HepG2 (cell line): ENCODE results near the gene MIF4GD. TPM values are rescaled to one million over a fixed set of nuclear protein-coding genes. Genes with fewer than 3 reads are reported as not detected.
A peak's percentile ranks its signal among the peaks of the same experiment; 100 is the strongest.

Experiments used
- AGO1 ChIP-seq: fragments of 200-400 bp; formaldehyde crosslinking; IDR thresholded peaks from 2 replicates; pipeline ENCODE4 v1.6.1; 2017; ENCODE audit warnings: mild to moderate bottlenecking, low read depth, low read length, moderate library complexity; ENCODE audit not compliant: poor library complexity, severe bottlenecking
- FOXC1 ChIP-seq: sonication (generic); formaldehyde crosslinking; IDR thresholded peaks from 2 replicates; pipeline ENCODE4 v1.8.0; 2022; ENCODE audit warnings: mild to moderate bottlenecking, missing genetic modification reagents, borderline replicate concordance
- GFI1 ChIP-seq: sonication (generic); formaldehyde crosslinking; IDR thresholded peaks from 2 replicates; pipeline ENCODE4 v1.5.0; 2020; ENCODE audit warnings: missing genetic modification reagents, mild to moderate bottlenecking, borderline replicate concordance
- HDAC2 ChIP-seq: sonication (generic); formaldehyde crosslinking; IDR thresholded peaks from 2 replicates; pipeline ENCODE4 v1.4.0; 2020; ENCODE audit warnings: missing genetic modification reagents
- HOXA9 ChIP-seq: sonication (generic); formaldehyde crosslinking; IDR thresholded peaks from 2 replicates; pipeline ENCODE4 v1.8.1; 2022; ENCODE audit warnings: missing genetic modification reagents, mild to moderate bottlenecking, moderate library complexity, borderline replicate concordance
- KLF11 ChIP-seq: IDR thresholded peaks from 2 replicates; pipeline ENCODE4 v1.6.1; 2016; ENCODE audit warnings: missing compliant biosample characterization
- KLF16 ChIP-seq, 2 experiments: sonication (generic) in 1 of 2; formaldehyde crosslinking in 1 of 2; IDR thresholded peaks; 2 replicates each; pipeline versions ENCODE4 v1.6.1 to v1.8.0; 2016 to 2023; ENCODE audit warnings: missing genetic modification reagents in 2 of 2, missing compliant biosample characterization in 1 of 2
- KMT2A ChIP-seq: sonication (generic); formaldehyde crosslinking; IDR thresholded peaks from 2 replicates; pipeline ENCODE4 v1.4.0; 2020; ENCODE audit warnings: missing genetic modification reagents
- MYNN ChIP-seq: sonication (generic); formaldehyde crosslinking; IDR thresholded peaks from 2 replicates; pipeline ENCODE4 v1.4.0; 2020; ENCODE audit warnings: mild to moderate bottlenecking, low read depth, missing genetic modification reagents
- ONECUT2 ChIP-seq: sonication (generic); formaldehyde crosslinking; IDR thresholded peaks from 2 replicates; pipeline ENCODE4 v1.4.0; 2020; ENCODE audit warnings: missing genetic modification reagents
- PHF5A ChIP-seq: IDR thresholded peaks from one replicate; pipeline ENCODE4 v1.6.1; 2018; ENCODE audit warnings: low read depth, missing genetic modification reagents; ENCODE audit not compliant: unreplicated experiment
- RFX1 ChIP-seq: fragments of 450-650 bp; IDR thresholded peaks from 2 replicates; pipeline ENCODE4 v1.6.1; 2017
- SIN3A ChIP-seq: IDR thresholded peaks from 2 replicates; pipeline ENCODE4 v1.6.1; 2011; ENCODE audit warnings: low read depth, mild to moderate bottlenecking, control low read depth, low read length, borderline replicate concordance
- ZFP90 ChIP-seq: sonication (generic); formaldehyde crosslinking; IDR thresholded peaks from 2 replicates; pipeline ENCODE4 v1.8.0; 2022; ENCODE audit warnings: missing genetic modification reagents, mild to moderate bottlenecking, inconsistent platforms, borderline replicate concordance
- ZFY ChIP-seq: sonication (generic); formaldehyde crosslinking; IDR thresholded peaks from 2 replicates; pipeline ENCODE4 v1.4.0; 2020; ENCODE audit warnings: missing genetic modification reagents
- ZKSCAN5 ChIP-seq: sonication (generic); formaldehyde crosslinking; IDR thresholded peaks from 2 replicates; pipeline ENCODE4 v1.5.1; 2020; ENCODE audit warnings: mild to moderate bottlenecking, missing genetic modification reagents
- ZMYM3 ChIP-seq: sonication (generic); formaldehyde crosslinking; IDR thresholded peaks from 2 replicates; pipeline ENCODE4 v1.5.1; 2020; ENCODE audit warnings: mild to moderate bottlenecking, missing genetic modification reagents
- ZNF337 ChIP-seq: sonication (generic); formaldehyde crosslinking; IDR thresholded peaks from 2 replicates; pipeline ENCODE4 v1.5.1; 2020; ENCODE audit warnings: missing genetic modification reagents, low read depth, mild to moderate bottlenecking, borderline replicate concordance
- polyA plus RNA-seq, 8 experiments: library from polyadenylated mRNA; depleted of rRNA in 3 of 8; stranded (reverse) in 7 of 8; unstranded in 1 of 8; fragments of >200 nt; fragmentation: Illumina TruSeq in 4 of 8; extraction: Trizol in 4 of 8; gene quantifications; 2 replicates each; pipeline versions ENCODE4 v1.2.1 to v1.2.3, GENCODE V29; 2011 to 2016; ENCODE audit warnings: low read depth in 4 of 8, missing spikeins in 1 of 8, mixed read lengths in 1 of 8; ENCODE audit not compliant: insufficient read depth in 1 of 8
- total RNA-seq, 5 experiments: library from RNA; depleted of rRNA; stranded (reverse); fragments of >200 nt; fragmentation: Illumina TruSeq; extraction: Trizol; gene quantifications; 2 replicates each; pipeline ENCODE4 v1.2.3, GENCODE V29; 2016; ENCODE audit warnings: low read depth in 1 of 5
- TF ChIP-seq, protein P1 (sequence below): sonication (generic); formaldehyde crosslinking; conservative IDR thresholded peaks from 2 replicates; pipeline ENCODE4 v1.4.0; 2020; ENCODE audit warnings: missing genetic modification reagents
- TF ChIP-seq, protein P2 (sequence below): IDR thresholded peaks from 2 replicates; pipeline ENCODE4 v1.6.1; 2012; ENCODE audit warnings: inconsistent platforms
- TF ChIP-seq, protein P3 (sequence below): IDR thresholded peaks from 2 replicates; pipeline ENCODE4 v1.4.0; 2020; ENCODE audit warnings: mild to moderate bottlenecking, missing genetic modification reagents
- TF ChIP-seq, protein P4 (sequence below): sonication (generic); formaldehyde crosslinking; IDR thresholded peaks from 2 replicates; pipeline ENCODE4 v1.9.0; 2021; ENCODE audit warnings: missing genetic modification reagents, mild to moderate bottlenecking, borderline replicate concordance
- TF ChIP-seq, protein P5 (sequence below): sonication (generic); formaldehyde crosslinking; IDR thresholded peaks from 2 replicates; pipeline ENCODE4 v1.8.0; 2022; ENCODE audit warnings: mild to moderate bottlenecking, missing genetic modification reagents, moderate library complexity

MIF4GD gene
- total and polyA plus RNA-seq, 2 of the 13 experiments (the other 11 are each of a cell fraction or from before 2014, with no cell fraction given) = 14.0 to 28.0 TPM

DNA sequence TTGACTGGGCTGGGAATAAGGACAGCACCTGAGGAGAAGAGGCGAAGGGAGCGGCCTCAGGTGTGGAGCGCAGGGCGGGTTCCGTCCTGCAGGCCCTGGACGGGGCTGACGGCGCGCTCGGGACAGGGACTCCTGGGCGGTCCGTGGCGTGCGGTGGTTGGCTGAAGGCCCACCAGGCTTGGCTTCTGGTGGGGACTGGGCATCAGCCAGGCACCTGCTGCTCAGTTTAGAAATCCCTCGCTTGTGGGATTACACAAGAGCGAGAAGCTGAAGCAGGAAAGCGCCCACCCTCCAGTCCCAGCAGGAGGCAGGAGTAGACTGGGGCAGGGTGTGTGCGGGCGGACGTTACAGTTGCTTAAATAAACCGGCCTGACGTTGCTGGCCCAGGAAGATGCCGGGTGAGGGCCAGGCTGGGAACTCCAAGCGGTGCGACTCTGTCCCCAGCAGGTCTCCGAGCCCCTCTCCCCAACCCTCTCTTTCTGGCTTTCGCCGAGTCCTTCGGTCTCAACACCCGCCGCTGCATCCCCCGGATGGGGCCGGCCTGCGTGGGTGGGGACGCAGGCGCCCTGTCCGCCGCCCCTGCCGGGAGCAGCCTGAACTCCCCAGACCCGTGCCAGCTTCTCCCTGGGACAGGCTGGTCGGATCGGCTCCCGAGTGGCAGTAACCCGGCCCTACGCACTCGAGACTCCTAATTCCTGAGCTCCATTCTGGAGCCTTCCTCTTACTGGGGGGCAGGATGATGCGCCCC lies 639 bp downstream of the MIF4GD start (continued):
- TF ChIP-seq, protein P1, sequence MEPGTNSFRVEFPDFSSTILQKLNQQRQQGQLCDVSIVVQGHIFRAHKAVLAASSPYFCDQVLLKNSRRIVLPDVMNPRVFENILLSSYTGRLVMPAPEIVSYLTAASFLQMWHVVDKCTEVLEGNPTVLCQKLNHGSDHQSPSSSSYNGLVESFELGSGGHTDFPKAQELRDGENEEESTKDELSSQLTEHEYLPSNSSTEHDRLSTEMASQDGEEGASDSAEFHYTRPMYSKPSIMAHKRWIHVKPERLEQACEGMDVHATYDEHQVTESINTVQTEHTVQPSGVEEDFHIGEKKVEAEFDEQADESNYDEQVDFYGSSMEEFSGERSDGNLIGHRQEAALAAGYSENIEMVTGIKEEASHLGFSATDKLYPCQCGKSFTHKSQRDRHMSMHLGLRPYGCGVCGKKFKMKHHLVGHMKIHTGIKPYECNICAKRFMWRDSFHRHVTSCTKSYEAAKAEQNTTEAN = no peak
- peak; percentile 21 for TF ChIP-seq FOXC1 (CRISPR knock-in tag)
- no peak; the same call in 1 of the 2 replicates for TF ChIP-seq MYNN (CRISPR knock-in tag)
- TF ChIP-seq KLF11 (CRISPR knock-in tag) = 0 out of 2 replicates have a peak, but pooled peaks have one; percentile 26
- TF ChIP-seq PHF5A (CRISPR knock-in tag) = no peak
- TF ChIP-seq ZFP90 (CRISPR knock-in tag) = no peak; the same call in 1 of the 2 replicates
- TF ChIP-seq, protein P2, sequence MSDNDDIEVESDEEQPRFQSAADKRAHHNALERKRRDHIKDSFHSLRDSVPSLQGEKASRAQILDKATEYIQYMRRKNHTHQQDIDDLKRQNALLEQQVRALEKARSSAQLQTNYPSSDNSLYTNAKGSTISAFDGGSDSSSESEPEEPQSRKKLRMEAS = peak; percentile 21; the same call in 1 of the 2 replicates
- no peak for TF ChIP-seq RFX1
- TF ChIP-seq AGO1 = peak; percentile 27
- TF ChIP-seq ZKSCAN5 (CRISPR knock-in tag) = no peak
- TF ChIP-seq HDAC2 (CRISPR knock-in tag) = peak; percentile 72
- 0 out of 2 replicates have a peak, but pooled peaks have one; percentile 61 for TF ChIP-seq ZNF337 (CRISPR knock-in tag)
- peak; percentile 50; the same call in 1 of the 2 replicates for TF ChIP-seq GFI1 (CRISPR knock-in tag)
- peak; percentile 47 for TF ChIP-seq ZFY (CRISPR knock-in tag)
- no peak for TF ChIP-seq ONECUT2 (CRISPR knock-in tag)
- peak in 1 of 2 experiments; percentile 49; a peak in 1 of 4 replicates for TF ChIP-seq KLF16 (CRISPR knock-in tag; IDR thresholded peaks at IDR 0.05)
- TF ChIP-seq HOXA9 (CRISPR knock-in tag) = no peak
- TF ChIP-seq, protein P3, sequence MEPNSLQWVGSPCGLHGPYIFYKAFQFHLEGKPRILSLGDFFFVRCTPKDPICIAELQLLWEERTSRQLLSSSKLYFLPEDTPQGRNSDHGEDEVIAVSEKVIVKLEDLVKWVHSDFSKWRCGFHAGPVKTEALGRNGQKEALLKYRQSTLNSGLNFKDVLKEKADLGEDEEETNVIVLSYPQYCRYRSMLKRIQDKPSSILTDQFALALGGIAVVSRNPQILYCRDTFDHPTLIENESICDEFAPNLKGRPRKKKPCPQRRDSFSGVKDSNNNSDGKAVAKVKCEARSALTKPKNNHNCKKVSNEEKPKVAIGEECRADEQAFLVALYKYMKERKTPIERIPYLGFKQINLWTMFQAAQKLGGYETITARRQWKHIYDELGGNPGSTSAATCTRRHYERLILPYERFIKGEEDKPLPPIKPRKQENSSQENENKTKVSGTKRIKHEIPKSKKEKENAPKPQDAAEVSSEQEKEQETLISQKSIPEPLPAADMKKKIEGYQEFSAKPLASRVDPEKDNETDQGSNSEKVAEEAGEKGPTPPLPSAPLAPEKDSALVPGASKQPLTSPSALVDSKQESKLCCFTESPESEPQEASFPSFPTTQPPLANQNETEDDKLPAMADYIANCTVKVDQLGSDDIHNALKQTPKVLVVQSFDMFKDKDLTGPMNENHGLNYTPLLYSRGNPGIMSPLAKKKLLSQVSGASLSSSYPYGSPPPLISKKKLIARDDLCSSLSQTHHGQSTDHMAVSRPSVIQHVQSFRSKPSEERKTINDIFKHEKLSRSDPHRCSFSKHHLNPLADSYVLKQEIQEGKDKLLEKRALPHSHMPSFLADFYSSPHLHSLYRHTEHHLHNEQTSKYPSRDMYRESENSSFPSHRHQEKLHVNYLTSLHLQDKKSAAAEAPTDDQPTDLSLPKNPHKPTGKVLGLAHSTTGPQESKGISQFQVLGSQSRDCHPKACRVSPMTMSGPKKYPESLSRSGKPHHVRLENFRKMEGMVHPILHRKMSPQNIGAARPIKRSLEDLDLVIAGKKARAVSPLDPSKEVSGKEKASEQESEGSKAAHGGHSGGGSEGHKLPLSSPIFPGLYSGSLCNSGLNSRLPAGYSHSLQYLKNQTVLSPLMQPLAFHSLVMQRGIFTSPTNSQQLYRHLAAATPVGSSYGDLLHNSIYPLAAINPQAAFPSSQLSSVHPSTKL (CRISPR knock-in tag) = no peak; the same call in 1 of the 2 replicates
- TF ChIP-seq, protein P4, sequence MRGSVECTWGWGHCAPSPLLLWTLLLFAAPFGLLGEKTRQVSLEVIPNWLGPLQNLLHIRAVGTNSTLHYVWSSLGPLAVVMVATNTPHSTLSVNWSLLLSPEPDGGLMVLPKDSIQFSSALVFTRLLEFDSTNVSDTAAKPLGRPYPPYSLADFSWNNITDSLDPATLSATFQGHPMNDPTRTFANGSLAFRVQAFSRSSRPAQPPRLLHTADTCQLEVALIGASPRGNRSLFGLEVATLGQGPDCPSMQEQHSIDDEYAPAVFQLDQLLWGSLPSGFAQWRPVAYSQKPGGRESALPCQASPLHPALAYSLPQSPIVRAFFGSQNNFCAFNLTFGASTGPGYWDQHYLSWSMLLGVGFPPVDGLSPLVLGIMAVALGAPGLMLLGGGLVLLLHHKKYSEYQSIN = no peak
- TF ChIP-seq SIN3A = peak; percentile 81
- peak; percentile 72 for TF ChIP-seq ZMYM3
- TF ChIP-seq, protein P5, sequence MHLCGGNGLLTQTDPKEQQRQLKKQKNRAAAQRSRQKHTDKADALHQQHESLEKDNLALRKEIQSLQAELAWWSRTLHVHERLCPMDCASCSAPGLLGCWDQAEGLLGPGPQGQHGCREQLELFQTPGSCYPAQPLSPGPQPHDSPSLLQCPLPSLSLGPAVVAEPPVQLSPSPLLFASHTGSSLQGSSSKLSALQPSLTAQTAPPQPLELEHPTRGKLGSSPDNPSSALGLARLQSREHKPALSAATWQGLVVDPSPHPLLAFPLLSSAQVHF (CRISPR knock-in tag) = no peak; the same call in 1 of the 2 replicates
- peak; percentile 70 for TF ChIP-seq KMT2A (CRISPR knock-in tag)
